ENCODE measurements around the gene SLC25A21. TPM values are rescaled to one million over a fixed set of nuclear protein-coding genes. Genes with fewer than 3 reads are reported as not detected.

The SLC25A21 gene
- total and polyA plus RNA-seq, 2 donors (not counting 1 experiment from before 2014, with no cell fraction given): 0.50 to 0.62 TPM

DNA sequence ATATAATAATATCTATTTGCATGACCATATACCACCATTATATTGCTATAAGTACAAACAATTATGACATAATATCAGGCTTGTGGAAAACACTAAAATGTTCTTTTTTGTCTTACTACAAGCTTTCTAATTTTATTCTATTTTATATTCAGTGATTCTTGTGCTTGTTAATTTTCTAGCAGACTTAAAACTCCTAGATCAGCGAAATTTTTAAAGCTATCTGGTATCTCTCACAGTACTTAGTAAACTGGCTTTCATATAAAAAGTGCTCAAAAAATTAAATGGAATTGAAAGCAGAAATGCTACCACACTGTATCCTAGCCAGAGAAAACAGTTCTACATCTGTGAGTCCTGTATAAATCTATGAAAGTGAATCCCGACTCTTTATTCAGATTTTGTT lies 405.4 kb downstream of the SLC25A21 start:
- Histone ChIP-seq H2AFZ (ENCODE audit: low read length) (no peak overlapping the region), H3K9me3 (ENCODE audit: control insufficient read depth, insufficient read depth, low read depth, low read length) (no peaks in the 10 kb centered on the region), H3K9ac (ENCODE audit: insufficient read depth, low read length) (no peak overlapping the region), H4K20me1 (ENCODE audit: control insufficient read depth, extremely low read depth, insufficient read depth, low read length) (no peaks in the 10 kb centered on the region), H3K4me2 (ENCODE audit: extremely low read depth, insufficient read depth, low read length) (no peak overlapping the region), H3K27me3 (ENCODE audit: control insufficient read depth, insufficient read depth, low read length) (no peaks in the 10 kb centered on the region), H3K27ac (ENCODE audit: insufficient read depth, low read length) (no peak overlapping the region), H3K4me1 (ENCODE audit: control insufficient read depth, extremely low read depth, insufficient read depth, low read length) (no peaks in the 10 kb centered on the region), H3K79me2 (ENCODE audit: control insufficient read depth, insufficient read depth, low read length) (no peaks in the 10 kb centered on the region), H3K4me3 (replicated peaks in 1 of 4; ENCODE audit: control extremely low read depth in 1 of 4, insufficient read depth in 1 of 4, low read depth in 3 of 4, low read length in 4 of 4) (no peak overlapping the region), H3K36me3 (ENCODE audit: control insufficient read depth, insufficient read depth, low read length) (no peaks in the 10 kb centered on the region)
- no peak for TF ChIP-seq EZH2 (IDR thresholded peaks at IDR 0.05; ENCODE audit: low read length, missing control alignments)
- TF ChIP-seq, protein P1, sequence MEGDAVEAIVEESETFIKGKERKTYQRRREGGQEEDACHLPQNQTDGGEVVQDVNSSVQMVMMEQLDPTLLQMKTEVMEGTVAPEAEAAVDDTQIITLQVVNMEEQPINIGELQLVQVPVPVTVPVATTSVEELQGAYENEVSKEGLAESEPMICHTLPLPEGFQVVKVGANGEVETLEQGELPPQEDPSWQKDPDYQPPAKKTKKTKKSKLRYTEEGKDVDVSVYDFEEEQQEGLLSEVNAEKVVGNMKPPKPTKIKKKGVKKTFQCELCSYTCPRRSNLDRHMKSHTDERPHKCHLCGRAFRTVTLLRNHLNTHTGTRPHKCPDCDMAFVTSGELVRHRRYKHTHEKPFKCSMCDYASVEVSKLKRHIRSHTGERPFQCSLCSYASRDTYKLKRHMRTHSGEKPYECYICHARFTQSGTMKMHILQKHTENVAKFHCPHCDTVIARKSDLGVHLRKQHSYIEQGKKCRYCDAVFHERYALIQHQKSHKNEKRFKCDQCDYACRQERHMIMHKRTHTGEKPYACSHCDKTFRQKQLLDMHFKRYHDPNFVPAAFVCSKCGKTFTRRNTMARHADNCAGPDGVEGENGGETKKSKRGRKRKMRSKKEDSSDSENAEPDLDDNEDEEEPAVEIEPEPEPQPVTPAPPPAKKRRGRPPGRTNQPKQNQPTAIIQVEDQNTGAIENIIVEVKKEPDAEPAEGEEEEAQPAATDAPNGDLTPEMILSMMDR (conservative IDR thresholded peaks at IDR 0.05 in 1 of 2, IDR thresholded peaks at IDR 0.05 in 1 of 2; ENCODE audit: low read depth in 1 of 2, low read length in 2 of 2): no peak
- DNase-seq (ENCODE audit: low read depth in 2 of 2): no peak

DNA sequence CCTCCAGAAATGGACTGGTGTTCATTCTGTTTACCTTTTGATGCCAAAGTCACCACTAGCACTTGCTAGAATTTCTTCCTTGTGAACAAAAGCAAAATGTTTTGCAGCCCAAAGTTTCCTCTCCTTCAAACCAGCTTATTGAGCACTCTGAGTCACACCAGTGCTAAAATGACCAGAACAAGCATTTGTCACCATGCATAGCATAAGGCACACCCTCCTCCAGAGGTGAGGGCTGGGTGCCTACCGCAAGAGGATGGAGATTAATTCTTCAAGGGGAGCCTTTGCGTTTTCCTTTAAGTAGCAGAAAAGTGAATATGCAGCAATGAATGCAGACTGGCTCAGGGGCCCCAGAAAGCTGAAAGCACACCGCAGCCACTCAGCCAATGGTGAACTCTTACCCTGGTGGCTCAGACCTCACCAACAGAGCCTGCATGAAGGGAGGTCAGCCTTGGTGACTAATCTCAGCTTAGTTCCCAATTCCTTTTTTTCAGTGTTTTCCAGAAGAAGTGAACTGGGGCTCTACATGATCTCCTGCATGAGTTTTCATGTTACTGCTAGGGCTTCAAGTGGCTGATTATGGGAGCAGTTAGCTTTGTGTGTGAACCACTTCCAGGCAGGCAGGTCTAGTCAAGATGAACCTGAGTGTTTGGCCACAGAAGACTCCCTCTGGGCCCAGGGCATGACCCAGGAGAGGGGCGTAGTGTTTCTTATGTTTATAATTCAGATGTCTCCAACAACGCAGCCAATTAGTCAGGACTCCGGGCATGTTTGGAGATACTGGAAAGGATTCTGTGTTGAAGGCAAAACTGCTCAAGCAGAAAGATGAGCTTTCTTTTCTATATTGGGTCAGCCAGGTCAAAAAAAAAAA lies 414.4 kb downstream of the SLC25A21 start:
- Histone ChIP-seq H3K79me2 (ENCODE audit: control insufficient read depth, insufficient read depth, low read length) (no peaks in the 10 kb centered on the region), H3K27ac (ENCODE audit: insufficient read depth, low read length) (no peak overlapping the region), H4K20me1 (ENCODE audit: control insufficient read depth, extremely low read depth, insufficient read depth, low read length) (no peaks in the 10 kb centered on the region), H3K4me3 (replicated peaks in 1 of 4; ENCODE audit: control extremely low read depth in 1 of 4, insufficient read depth in 1 of 4, low read depth in 3 of 4, low read length in 4 of 4) (no peak overlapping the region), H3K4me1 (ENCODE audit: control insufficient read depth, extremely low read depth, insufficient read depth, low read length) (no peaks in the 10 kb centered on the region), H3K9ac (ENCODE audit: insufficient read depth, low read length) (no peak overlapping the region), H2AFZ (ENCODE audit: low read length) (no peak overlapping the region), H3K9me3 (ENCODE audit: control insufficient read depth, insufficient read depth, low read depth, low read length) (no peaks in the 10 kb centered on the region), H3K36me3 (ENCODE audit: control insufficient read depth, insufficient read depth, low read length) (no peaks in the 10 kb centered on the region), H3K27me3 (ENCODE audit: control insufficient read depth, insufficient read depth, low read length) (no peaks in the 10 kb centered on the region), H3K4me2 (ENCODE audit: extremely low read depth, insufficient read depth, low read length) (no peak overlapping the region)
- no peak for DNase-seq (ENCODE audit: low read depth in 2 of 2)
- TF ChIP-seq, protein P1 (conservative IDR thresholded peaks at IDR 0.05 in 1 of 2, IDR thresholded peaks at IDR 0.05 in 1 of 2; ENCODE audit: low read depth in 1 of 2, low read length in 2 of 2): no peak
- no peak for TF ChIP-seq EZH2 (IDR thresholded peaks at IDR 0.05; ENCODE audit: low read length, missing control alignments)

DNA sequence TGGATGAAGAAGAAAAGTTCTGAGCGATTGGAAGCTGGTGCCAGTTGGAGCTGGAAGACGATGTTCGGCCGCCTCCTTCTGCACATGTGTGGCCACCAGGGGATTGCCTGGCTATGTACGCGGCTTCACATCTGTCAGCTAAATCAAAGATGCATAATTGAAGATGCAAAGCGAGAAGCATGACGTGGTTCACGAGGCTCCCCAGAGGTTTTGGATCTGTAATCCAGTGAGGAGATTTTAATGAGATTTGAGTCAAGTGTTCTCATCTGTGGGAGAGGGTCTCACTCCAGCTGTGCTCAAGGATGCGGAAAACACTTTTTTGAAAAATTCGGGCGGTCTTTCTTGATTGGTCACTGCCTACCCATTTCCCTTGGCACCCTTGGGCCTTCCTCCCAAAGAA lies 416.2 kb downstream of the SLC25A21 start:
- Histone ChIP-seq H3K4me1 (ENCODE audit: control insufficient read depth, extremely low read depth, insufficient read depth, low read length) (no peaks in the 10 kb centered on the region), H4K20me1 (ENCODE audit: control insufficient read depth, extremely low read depth, insufficient read depth, low read length) (no peaks in the 10 kb centered on the region), H3K4me3 (replicated peaks in 1 of 4; ENCODE audit: control extremely low read depth in 1 of 4, insufficient read depth in 1 of 4, low read depth in 3 of 4, low read length in 4 of 4) (no peak overlapping the region), H3K79me2 (ENCODE audit: control insufficient read depth, insufficient read depth, low read length) (no peaks in the 10 kb centered on the region), H3K36me3 (ENCODE audit: control insufficient read depth, insufficient read depth, low read length) (no peaks in the 10 kb centered on the region), H3K4me2 (ENCODE audit: extremely low read depth, insufficient read depth, low read length) (no peak overlapping the region), H3K27ac (ENCODE audit: insufficient read depth, low read length) (no peak overlapping the region), H3K9me3 (ENCODE audit: control insufficient read depth, insufficient read depth, low read depth, low read length) (no peaks in the 10 kb centered on the region), H2AFZ (ENCODE audit: low read length) (no peak overlapping the region), H3K27me3 (ENCODE audit: control insufficient read depth, insufficient read depth, low read length) (no peaks in the 10 kb centered on the region), H3K9ac (ENCODE audit: insufficient read depth, low read length) (no peak overlapping the region)
- TF ChIP-seq, protein P1 (conservative IDR thresholded peaks at IDR 0.05 in 1 of 2, IDR thresholded peaks at IDR 0.05 in 1 of 2; ENCODE audit: low read depth in 1 of 2, low read length in 2 of 2): no peak
- TF ChIP-seq EZH2 (IDR thresholded peaks at IDR 0.05; ENCODE audit: low read length, missing control alignments): no peak
- DNase-seq (ENCODE audit: low read depth in 2 of 2): no peak
